ENCODE data around the gene NKX6-2. TPM values are rescaled to one million over a fixed set of nuclear protein-coding genes. Genes with fewer than 3 reads are reported as not detected.
"Not testable (repeated sequence)": the region's sequence is repeated elsewhere in the genome, so short reads cannot be mapped to it uniquely, and the experiment has no call there.

NKX6-2 gene
- total RNA-seq, 1 donor from 2014 or later, result not detected

GRCh38 chr10:132745511-132745910 is 40.4 kb downstream of the NKX6-2 start:
- Histone ChIP-seq H3K4me1 (no peaks in the 10 kb centered on the region), H3K9me3 (no peaks in the 10 kb centered on the region), H3K27me3 (ENCODE audit: low read depth) (no peaks in the 10 kb centered on the region), H3K27ac (no peak overlapping the region), H3K36me3 (peaks cover 19% of the 10 kb centered on the region), H3K4me3 (no peak overlapping the region)
- TF ChIP-seq CTCF (IDR thresholded peaks at IDR 0.05), result no peak
- intact Hi-C loops (cut with DNase I), result no loop called here
- DNase-seq (no peak), ATAC-seq (no peak)

GRCh38 chr10:132744839-132745238 is 41.1 kb downstream of the NKX6-2 start:
- Histone ChIP-seq H3K4me1 (no peaks in the 10 kb centered on the region), H3K27me3 (ENCODE audit: low read depth) (no peaks in the 10 kb centered on the region), H3K9me3 (no peaks in the 10 kb centered on the region), H3K4me3 (no peak overlapping the region), H3K36me3 (peaks cover 12% of the 10 kb centered on the region), H3K27ac (no peak overlapping the region)
- ATAC-seq (no peak), DNase-seq (no peak)
- intact Hi-C loops (cut with DNase I), result no loop called here
- TF ChIP-seq CTCF (IDR thresholded peaks at IDR 0.05), result no peak

GRCh38 chr10:132743925-132744490 is 41.9 kb downstream of the NKX6-2 start:
- H3K9me3 ChIP-seq, result no peaks in the 10 kb centered on the region
- ATAC-seq (no peak), DNase-seq (no peak)
- no peaks in the 10 kb centered on the region for H3K27me3 ChIP-seq (ENCODE audit: low read depth)
- intact Hi-C loops (cut with DNase I), result no loop called here
- no peak overlapping the region for H3K4me3 ChIP-seq
- no peaks in the 10 kb centered on the region for H3K4me1 ChIP-seq
- no peak overlapping the region for H3K27ac ChIP-seq
- no peak for TF ChIP-seq CTCF (IDR thresholded peaks at IDR 0.05)
- H3K36me3 ChIP-seq, result peaks cover 4% of the 10 kb centered on the region

- H3K4me3 ChIP-seq; H3K9me3 ChIP-seq; ATAC-seq; intact Hi-C loops (cut with DNase I); H3K27me3 ChIP-seq (ENCODE audit: low read depth); H3K36me3 ChIP-seq; H3K4me1 ChIP-seq; H3K27ac ChIP-seq; DNase-seq: not testable (repeated sequence)
These were observed 42.6 kb downstream of the NKX6-2 start for GRCh38 chr10:132743196-132743924.

- intact Hi-C loops (cut with DNase I), result no loop called here
- DNase-seq (no peak), ATAC-seq (no peak)
- TF ChIP-seq CTCF (IDR thresholded peaks at IDR 0.05), result no peak
- no peaks in the 10 kb centered on the region for H3K27me3 ChIP-seq (ENCODE audit: low read depth)
- no peak overlapping the region for H3K4me3 ChIP-seq
- no peaks in the 10 kb centered on the region for H3K9me3 ChIP-seq
- no peak overlapping the region for H3K27ac ChIP-seq
- no peaks in the 10 kb centered on the region for H3K4me1 ChIP-seq
- H3K36me3 ChIP-seq, result peaks cover 3% of the 10 kb centered on the region
These were observed 43.1 kb downstream of the NKX6-2 start for GRCh38 chr10:132742837-132743194.

GRCh38 chr10:132742167-132742836 is 43.6 kb downstream of the NKX6-2 start:
- Histone ChIP-seq H3K4me1 (no peaks in the 10 kb centered on the region), H3K9me3 (no peaks in the 10 kb centered on the region), H3K27ac (no peak overlapping the region), H3K36me3 (peaks cover 3% of the 10 kb centered on the region), H3K4me3 (no peak overlapping the region), H3K27me3 (ENCODE audit: low read depth) (no peaks in the 10 kb centered on the region)
- TF ChIP-seq CTCF (IDR thresholded peaks at IDR 0.05), result no peak
- no peak for DNase-seq
- no peak for ATAC-seq
- intact Hi-C loops (cut with DNase I), result no loop called here

All from lower lobe of right lung (tissue), 2 donors.